Psoas muscle (tissue), 8 donors: ENCODE results near the gene DNAAF5. TPM values are rescaled to one million over a fixed set of nuclear protein-coding genes. Genes with fewer than 3 reads are reported as not detected.

Source experiments
- ATAC-seq, 4 donors: fragments of 200-7000 bp; cut with Tn5 transposase; one replicate each; pipeline ENCODE4 v1.9.1; 2020; ENCODE audit warnings: moderate library complexity in 3 of 4, mild to moderate bottlenecking in 2 of 4
- DNase-seq, 2 donors: peaks; one replicate each; pipeline ENCODE4 v3.0.0-alpha.2; 2020
- H3K27ac ChIP-seq: fragments of 200-600 bp; one replicate; pipeline ENCODE4 v1.8.0; 2022
- H3K27me3 ChIP-seq, 3 donors: fragments of 200-600 bp in 1 of 3; one replicate each; pipeline versions ENCODE4 v1.6.1 to v1.8.0; 2013 to 2022; ENCODE audit warnings: low read length in 2 of 3, mild to moderate bottlenecking in 2 of 3, moderate library complexity in 1 of 3; ENCODE audit not compliant: insufficient read depth in 3 of 3
- H3K36me3 ChIP-seq, 2 donors: fragments of 200-600 bp in 1 of 2; one replicate each; pipeline versions ENCODE4 v1.6.1 to v1.8.0; 2013 to 2022; ENCODE audit warnings: low read depth in 1 of 2, mild to moderate bottlenecking in 1 of 2, moderate library complexity in 1 of 2; ENCODE audit not compliant: insufficient read depth in 1 of 2
- H3K4me1 ChIP-seq: fragments of 200-600 bp; one replicate; pipeline ENCODE4 v1.8.0; 2022
- H3K4me3 ChIP-seq: fragments of 200-600 bp; one replicate; pipeline ENCODE4 v1.8.0; 2022; ENCODE audit warnings: mild to moderate bottlenecking
- H3K9me3 ChIP-seq: fragments of 200-600 bp; one replicate; pipeline ENCODE4 v1.8.0; 2022
- CTCF ChIP-seq: fragments of 200-600 bp; IDR thresholded peaks from one replicate; pipeline ENCODE4 v1.8.0; 2022; ENCODE audit warnings: antibody characterized with exemption
- whole genome bisulfite sequencing, 3 donors: extraction: QIAGEN DNeasy Blood & Tissue Kit; methylation state at CpG; one replicate each; pipeline versions ENCODE4 v1.1.6 to v1.1.7; 2013; 5-methylcytosine and 5-hydroxymethylcytosine counted together
- intact Hi-C, 2 donors: fragments of 100-400 bp; cut with DNase I; formaldehyde crosslinking; loops; one replicate each; pipeline versions ENCODE4 v1.11.0 to v1.14.2; 2022
- polyA plus RNA-seq, 3 donors: library from polyadenylated mRNA; stranded (reverse); fragments of 200-250 nt; gene quantifications; one replicate each; pipeline ENCODE4 v1.2.3, GENCODE V29; 2013
- total RNA-seq, 4 donors: library from RNA; stranded (reverse); fragmentation: NEBNext Ultra II Directional in 2 of 4; extraction: Animal tissue kit (Norgen Biotek cat#: 25700) in 2 of 4; gene quantifications; one replicate each; pipeline versions ENCODE4 v1.2.1 to v1.2.4, GENCODE V29; 2021 to 2023
- donor health status: healthy with polysubstance abuse.
- donor health status: DM: no; HTN: no; CAD: no; lungs with moderate emphysema.
- donor health status: Bipolar disorder and iron deficiency.
- donor health status: healthy.
- donor health status: DM: yes; HTN: yes; CAD: no.
- donor health status: DM: no; HTN: no; CAD: no.
- donor health status: DM: no; HTN: no; CAD: no.
- donor health status: DM: yes; HTN: yes; CAD: no.

Gene DNAAF5
- total and polyA plus RNA-seq, 7 donors: 9.3 to 26.7 (median 17.8) TPM

DNA sequence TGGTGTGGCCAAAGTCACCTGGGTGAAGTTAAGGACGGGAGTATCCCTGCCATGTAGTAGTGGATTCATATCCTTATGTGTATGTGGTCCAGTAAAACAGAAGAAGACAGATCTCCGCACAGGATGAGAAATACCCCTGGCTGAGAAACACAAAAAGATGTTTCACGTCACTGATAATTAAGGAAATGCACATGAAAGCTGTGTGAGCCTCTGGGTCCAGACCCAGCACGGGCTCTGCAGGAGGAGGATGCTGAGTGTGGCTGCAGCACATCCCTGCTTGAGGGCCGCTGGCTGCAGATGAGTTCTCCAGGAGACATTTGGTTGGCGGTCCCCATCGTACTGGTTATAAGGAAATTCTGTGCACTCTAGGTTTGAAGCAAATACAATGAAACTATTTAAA, 97.6 kb downstream of the DNAAF5 start:
- 46 to 63% (median 53%) methylated on average over 7 of the region's 7 CpGs for WGBS, 3 donors
- Histone ChIP-seq H3K4me3 (no peak overlapping the region), H3K9me3 (no peaks in the 10 kb centered on the region), H3K36me3 (no peaks in the 10 kb centered on the region), H3K27ac (peak overlapping the region; percentile 96), H3K4me1 (peaks cover 91% of the 10 kb centered on the region), H3K27me3 (no peaks in the 10 kb centered on the region)
- ATAC-seq: peak in 1 of 4 donors; percentile 1
- intact Hi-C loops: loop anchor here in 1 of 2 donors (5.0 kb wide), 1 partner anchor 43 kb away; no protein-coding TSS in a partner anchor
- peak in 1 of 2 donors; percentile 30 for DNase-seq
- TF ChIP-seq CTCF: no peak

DNA sequence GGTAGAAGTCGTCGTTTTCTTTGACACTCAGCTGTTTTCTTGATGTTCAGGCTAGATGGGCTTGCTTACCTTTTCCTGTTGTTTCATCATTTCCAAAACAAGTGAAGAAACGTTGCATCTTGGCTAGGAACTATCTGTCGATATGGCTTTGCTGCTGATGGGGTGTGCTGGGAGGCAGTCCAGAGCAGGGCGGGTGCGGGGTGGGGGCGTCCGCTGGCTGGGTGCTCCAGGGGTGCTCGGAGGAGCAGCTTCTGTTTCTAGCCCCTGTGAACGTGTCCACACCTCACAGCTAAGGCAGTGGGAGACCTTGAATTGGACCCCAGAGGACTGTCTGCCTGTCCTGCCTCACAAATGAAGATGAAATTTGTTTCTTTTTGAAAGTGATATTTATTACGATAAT, 98.2 kb downstream of the DNAAF5 start:
- H3K27ac ChIP-seq: peak overlapping the region; percentile 96
- ATAC-seq: no peak
- intact Hi-C loops: loop anchor here in 1 of 2 donors (5.0 kb wide), 1 partner anchor 43 kb away; no protein-coding TSS in a partner anchor
- no peak overlapping the region for H3K4me3 ChIP-seq
- DNase-seq: peak in 1 of 2 donors; percentile 39
- 41 to 63% (median 50%) methylated on average over 11 of the region's 11 CpGs for WGBS, 3 donors
- H3K9me3 ChIP-seq: no peaks in the 10 kb centered on the region
- H3K27me3 ChIP-seq: no peaks in the 10 kb centered on the region
- no peaks in the 10 kb centered on the region for H3K36me3 ChIP-seq
- H3K4me1 ChIP-seq: peaks cover 96% of the 10 kb centered on the region
- no peak for TF ChIP-seq CTCF

DNA sequence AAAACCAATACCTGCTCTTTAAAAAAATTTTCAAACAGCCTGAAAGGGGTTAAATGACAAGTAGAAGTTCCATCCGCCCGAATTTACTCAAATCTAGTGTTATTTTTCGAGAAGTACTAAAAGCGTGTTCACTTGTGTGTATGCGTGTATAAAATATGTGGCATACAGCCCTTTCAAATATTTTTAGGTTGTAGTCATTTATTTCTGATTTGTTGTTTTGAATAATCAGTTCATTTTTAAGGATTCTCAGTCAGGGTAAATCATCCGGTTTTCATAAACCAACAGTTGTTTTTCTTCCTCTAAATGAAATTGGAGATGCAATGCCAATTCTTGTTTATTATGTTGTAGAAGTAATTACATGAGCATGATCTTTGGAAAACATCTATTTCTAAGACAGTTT, 98.9 kb downstream of the DNAAF5 start:
- ATAC-seq (no peak), DNase-seq (no peak)
- no peaks in the 10 kb centered on the region for H3K27me3 ChIP-seq
- H3K4me1 ChIP-seq: peaks cover 97% of the 10 kb centered on the region
- no peak overlapping the region for H3K4me3 ChIP-seq
- intact Hi-C loops: no loop called here
- H3K27ac ChIP-seq: peak overlapping the region; percentile 96
- TF ChIP-seq CTCF: no peak
- WGBS, 3 donors: 52 to 64% (median 64%) methylated on average over 6 of the region's 6 CpGs
- H3K36me3 ChIP-seq: no peaks in the 10 kb centered on the region
- H3K9me3 ChIP-seq: no peaks in the 10 kb centered on the region

GRCh38 chr7:826230-826917, 99.9 kb downstream of the DNAAF5 start:
- Histone ChIP-seq H3K27me3 (no peaks in the 10 kb centered on the region), H3K4me3 (no peak overlapping the region), H3K36me3 (no peaks in the 10 kb centered on the region), H3K27ac (peak overlapping the region; percentile 96), H3K9me3 (no peaks in the 10 kb centered on the region), H3K4me1 (peaks cover 97% of the 10 kb centered on the region)
- DNase-seq: peak in 1 of 2 donors; percentile 76
- intact Hi-C loops: no loop called here
- 58 to 63% (median 58%) methylated on average over 29 of the region's 29 CpGs for WGBS, 3 donors
- no peak for ATAC-seq
- no peak for TF ChIP-seq CTCF
